D721Med (cell line): ENCODE data around the gene ADORA3.

Experiments used
- DNase-seq: peaks from one replicate; pipeline ENCODE4 v3.0.0; 2011; ENCODE audit warnings: low spot score; ENCODE audit not compliant: insufficient read length
- FAIRE-seq: peaks from 2 replicates; lab custom pipeline; 2011; peaks lifted over from hg19 to GRCh38; lab: Jason Lieb, UNC
- CTCF ChIP-seq: IDR thresholded peaks from 2 replicates; pipeline ENCODE4 v1.5.1; 2012; ENCODE audit warnings: mild to moderate bottlenecking, control low read depth; ENCODE audit not compliant: insufficient read depth; ENCODE audit errors: missing control alignments

The ADORA3 gene

DNA sequence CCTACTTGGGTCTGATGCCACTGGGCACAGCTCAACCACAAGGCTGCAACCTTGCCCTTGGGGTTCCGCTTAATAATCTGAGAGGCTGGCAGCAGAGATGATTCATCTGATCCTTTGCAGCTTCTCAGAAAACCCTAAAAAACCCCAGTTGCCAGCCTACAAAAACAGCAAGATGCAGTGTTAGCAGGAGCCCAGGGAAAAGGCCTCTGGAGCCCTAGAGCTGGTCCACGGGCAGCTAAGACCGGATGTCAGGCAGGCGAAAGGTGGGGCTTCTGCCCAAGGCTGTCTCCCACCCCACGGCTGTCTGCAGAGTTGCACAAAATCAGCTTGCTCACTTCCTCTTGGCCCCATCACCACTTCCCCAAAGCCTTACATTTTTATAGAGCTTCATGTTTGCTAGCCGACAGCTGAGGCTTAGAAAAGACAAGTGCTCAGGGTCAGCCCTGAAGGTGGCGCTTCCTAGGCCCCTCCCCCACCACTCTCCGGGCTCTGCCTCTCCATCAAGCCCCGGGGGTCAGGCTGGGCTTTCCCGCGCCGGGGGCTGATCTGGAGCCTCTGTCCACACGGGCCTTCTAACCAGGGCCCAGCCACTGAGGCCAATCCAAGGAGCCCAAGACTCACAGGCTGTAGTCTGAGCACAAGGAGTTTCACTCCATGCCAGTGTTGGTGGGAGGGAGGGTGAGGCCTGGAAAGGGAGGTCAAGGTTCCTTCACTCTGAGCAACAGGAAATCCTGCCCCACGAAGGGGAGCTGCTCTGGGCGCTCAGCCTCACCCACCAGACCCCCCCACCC lies 4.2 kb upstream of the ADORA3 start:
- TF ChIP-seq CTCF, result no peak
- FAIRE-seq (no peak), DNase-seq (no peak)

DNA sequence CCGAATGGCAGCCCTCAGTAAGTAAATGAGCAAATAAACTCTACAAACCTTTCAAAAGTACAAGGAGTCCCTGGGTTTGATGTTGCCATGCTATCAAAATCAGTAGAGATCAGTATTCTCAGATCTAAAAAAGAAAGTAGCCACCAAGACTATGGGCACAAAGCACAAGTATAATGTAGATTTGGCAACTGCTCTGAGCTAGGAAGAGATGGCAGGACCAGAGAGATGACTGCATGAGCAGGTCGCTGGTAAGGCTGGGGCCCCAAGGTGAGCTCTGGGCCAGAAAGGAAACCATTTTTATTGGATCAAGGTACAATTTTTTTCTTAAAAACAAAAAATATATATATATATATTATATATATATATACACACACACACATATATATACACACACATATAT lies 3.1 kb upstream of the ADORA3 start:
- FAIRE-seq (no peak), DNase-seq (no peak)
- no peak for TF ChIP-seq CTCF

DNA sequence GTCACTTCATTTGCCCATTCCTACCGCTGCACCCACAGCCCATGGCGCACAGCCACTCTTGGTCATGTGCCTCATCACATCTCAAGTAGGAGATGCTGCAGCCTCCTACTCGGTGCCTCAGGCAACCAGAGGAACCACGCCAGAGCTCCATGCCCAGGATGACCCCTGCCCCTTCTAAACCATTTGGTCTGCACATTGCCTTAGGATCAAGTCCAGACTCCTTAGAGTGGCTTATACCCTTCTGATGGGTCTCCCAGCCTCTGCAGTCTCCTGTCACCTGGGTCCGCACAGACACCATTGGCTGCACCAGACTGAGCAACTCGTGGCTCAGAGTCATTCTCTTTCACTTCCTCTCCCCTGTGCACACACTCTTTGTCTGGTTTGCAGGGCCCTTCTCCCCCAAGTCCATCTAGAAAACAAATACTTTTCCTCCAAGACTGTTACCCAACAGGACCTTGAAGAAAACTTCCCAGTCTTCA lies 2.2 kb upstream of the ADORA3 start:
- FAIRE-seq (no peak), DNase-seq (no peak)
- no peak for TF ChIP-seq CTCF

DNA sequence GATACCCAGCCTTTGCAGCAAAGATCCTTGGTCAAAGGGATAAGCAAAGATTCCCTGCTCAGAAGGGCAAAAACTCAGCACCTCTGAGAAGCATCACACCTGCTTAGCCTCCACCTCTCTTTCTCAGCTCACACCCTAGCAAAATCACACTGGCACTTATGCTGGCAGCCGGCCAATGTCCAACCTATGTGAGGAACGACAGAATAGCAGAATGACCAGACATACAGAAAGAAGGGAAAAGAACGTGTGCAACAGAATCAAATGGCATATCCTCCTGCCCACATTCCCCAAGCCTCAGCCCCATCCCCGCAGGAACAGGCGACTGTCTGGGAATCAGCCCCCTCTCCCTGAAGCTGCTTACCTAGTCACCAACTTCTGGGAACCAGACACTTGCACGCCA lies 664 bp upstream of the ADORA3 start:
- no peak for DNase-seq
- no peak for TF ChIP-seq CTCF
- FAIRE-seq, result no peak

DNA sequence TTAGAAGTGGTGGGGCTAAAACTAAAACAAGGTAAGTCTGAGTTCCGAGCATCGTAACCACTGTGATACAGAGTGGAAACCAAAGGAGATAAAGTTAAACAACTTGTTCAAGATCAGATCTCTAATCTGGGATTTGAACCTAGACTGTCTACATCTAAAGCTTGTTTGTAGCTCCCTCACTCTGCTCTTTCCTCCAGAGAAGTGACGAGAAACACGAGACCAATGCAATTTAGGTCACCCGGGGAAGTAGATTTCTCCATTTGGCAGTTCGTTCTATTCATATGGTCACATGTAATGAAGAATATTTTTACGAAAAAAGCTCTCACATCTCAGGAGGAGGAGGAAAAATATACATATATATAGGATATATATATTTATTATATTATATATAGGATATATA lies 1.8 kb downstream of the ADORA3 start:
- no peak for TF ChIP-seq CTCF
- FAIRE-seq (no peak), DNase-seq (no peak)

- FAIRE-seq (no peak), DNase-seq (no peak)
- no peak for TF ChIP-seq CTCF
Observed at GRCh38 chr1:111499026-111499785, 4.2 kb downstream of the ADORA3 start.
